Endothelial cell of umbilical vein (primary cell): ENCODE results near the gene SNW1. TPM values are rescaled to one million over a fixed set of nuclear protein-coding genes. Genes with fewer than 3 reads are reported as not detected.

ENCODE experiments used
- BruUV-seq: library from RNA; stranded (reverse); fragments of 400-500 nt; replicated peaks from 2 replicates; lab custom pipeline; 2021; lab: Mats Ljungman, UMichigan
- CTCF ChIA-PET: fragments of 300-600, 350-600 bp; sonication (Branson Sonifier 250); formaldehyde crosslinking; loops from one replicate; lab custom pipeline; 2021; ENCODE audit warnings: antibody characterized with exemption, inconsistent platforms; lab: Charles Lee
- POLR2A ChIA-PET: fragments of 300-600, 350-600 bp; sonication (Branson Sonifier 250); formaldehyde crosslinking; loops from one replicate; lab custom pipeline; 2021; ENCODE audit warnings: antibody characterized with exemption, inconsistent platforms; lab: Charles Lee
- DNase-seq: peaks from one replicate; pipeline ENCODE4 v3.0.0-alpha.2; 2011; ENCODE audit warnings: low read depth, low spot score
- FAIRE-seq: peaks from 2 replicates; lab custom pipeline; 2011; peaks lifted over from hg19 to GRCh38; lab: Jason Lieb, UNC
- H2AFZ ChIP-seq: 2 replicates; pipeline ENCODE4 v1.6.0; 2012; ENCODE audit warnings: low read depth, low read length, control low read depth, inconsistent platforms
- H3K27ac ChIP-seq: 2 replicates; pipeline ENCODE4 v1.5.1; 2011; ENCODE audit warnings: low read depth, mild to moderate bottlenecking, control low read depth, low read length, moderate library complexity; ENCODE audit not compliant: insufficient read depth
- H3K27me3 ChIP-seq, 2 experiments: 2 replicates each; pipeline versions ENCODE4 v1.6.0 to v1.6.1; 2011; ENCODE audit warnings: low read length in 2 of 2, mixed read lengths in 1 of 2; ENCODE audit not compliant: control insufficient read depth in 2 of 2, insufficient read depth in 2 of 2
- H3K36me3 ChIP-seq, 2 experiments: 2 replicates in 1 of 2; 3 replicates in 1 of 2; pipeline ENCODE4 v1.5.1; 2011; ENCODE audit warnings: low read length in 2 of 2, mild to moderate bottlenecking in 1 of 2, moderate library complexity in 1 of 2; ENCODE audit not compliant: control insufficient read depth in 2 of 2, insufficient read depth in 2 of 2; ENCODE audit errors: extremely low read depth in 1 of 2
- H3K4me1 ChIP-seq: 3 replicates; pipeline ENCODE4 v1.5.1; 2011; ENCODE audit warnings: mild to moderate bottlenecking, low read length; ENCODE audit not compliant: control insufficient read depth, insufficient read depth; ENCODE audit errors: extremely low read depth
- H3K4me2 ChIP-seq: 2 replicates; pipeline ENCODE4 v1.6.1; 2011; ENCODE audit warnings: low read length, control low read depth, mixed read lengths; ENCODE audit not compliant: insufficient read depth
- H3K4me3 ChIP-seq, 3 experiments: fragments of 200-600 bp in 1 of 3; sonication (generic), shearing (Covaris generic) in 1 of 3; replicated peaks in 1 of 3; 2 replicates each; pipeline ENCODE4 v1.5.1; 2011 to 2016; ENCODE audit warnings: control low read depth in 3 of 3, low read length in 3 of 3, mild to moderate bottlenecking in 2 of 3, inconsistent platforms in 1 of 3, low read depth in 1 of 3, moderate library complexity in 1 of 3; ENCODE audit not compliant: insufficient read depth in 1 of 3
- H3K79me2 ChIP-seq: 2 replicates; pipeline ENCODE4 v1.6.0; 2012; ENCODE audit warnings: low read length, inconsistent platforms; ENCODE audit not compliant: control insufficient read depth, insufficient read depth
- H3K9ac ChIP-seq: replicated peaks from 2 replicates; pipeline ENCODE3; 2011; ENCODE audit warnings: low read length, control low read depth; ENCODE audit not compliant: insufficient read depth; ENCODE audit errors: extremely low read depth
- H3K9me1 ChIP-seq: replicated peaks from 3 replicates; pipeline ENCODE4 v1.6.0; 2011; ENCODE audit warnings: mild to moderate bottlenecking, low read length; ENCODE audit not compliant: control insufficient read depth, insufficient read depth; ENCODE audit errors: extremely low read depth
- H3K9me3 ChIP-seq: replicated peaks from 2 replicates; pipeline ENCODE4 v1.5.1; 2012; ENCODE audit warnings: low read length, inconsistent platforms; ENCODE audit not compliant: control insufficient read depth, insufficient read depth
- H4K20me1 ChIP-seq: replicated peaks from 2 replicates; pipeline ENCODE3; 2011; ENCODE audit warnings: mild to moderate bottlenecking, low read length; ENCODE audit not compliant: control insufficient read depth, insufficient read depth; ENCODE audit errors: extremely low read depth
- EZH2 ChIP-seq: IDR thresholded peaks from 2 replicates; pipeline ENCODE4 v1.6.1; 2012; ENCODE audit warnings: borderline replicate concordance, low read depth, mild to moderate bottlenecking, moderate library complexity, low read length, inconsistent platforms; ENCODE audit not compliant: severe bottlenecking
- FOS ChIP-seq: IDR thresholded peaks from 2 replicates; pipeline ENCODE4 v1.6.1; 2011; ENCODE audit warnings: mild to moderate bottlenecking, low read length, moderate library complexity, borderline replicate concordance; ENCODE audit not compliant: insufficient read depth
- GATA2 ChIP-seq: IDR thresholded peaks from 2 replicates; pipeline ENCODE4 v1.7.0; 2011; ENCODE audit warnings: low read depth, mild to moderate bottlenecking, moderate library complexity, mixed read lengths, low read length; ENCODE audit not compliant: insufficient read length, insufficient read depth
- JUN ChIP-seq: IDR thresholded peaks from 2 replicates; pipeline ENCODE4 v1.6.1; 2011; ENCODE audit warnings: borderline replicate concordance, low read depth; ENCODE audit not compliant: insufficient read length, insufficient read depth
- MYC ChIP-seq: IDR thresholded peaks from one replicate; pipeline ENCODE4 v1.6.1; 2011; ENCODE audit warnings: mild to moderate bottlenecking, low read depth, low read length
- POLR2A ChIP-seq: IDR thresholded peaks from 2 replicates; pipeline ENCODE4 v1.6.1; 2012; ENCODE audit warnings: low read depth, mild to moderate bottlenecking, control low read depth, low read length
- POLR2AphosphoS5 ChIP-seq: IDR thresholded peaks from 2 replicates; pipeline ENCODE4 v1.6.1; 2012; ENCODE audit warnings: low read depth, mild to moderate bottlenecking, control low read depth, low read length, moderate library complexity; ENCODE audit not compliant: insufficient read depth
- dilution Hi-C: fragments of 300-500 bp; cut with MboI; formaldehyde crosslinking; loops from one replicate; pipeline ENCODE4 v1.15.0; 2019; ENCODE audit warnings: low sequenced_read_pairs; ENCODE audit not compliant: extremely low pct_ligation_motif_present
- intact Hi-C: fragments of 100-400 bp; cut with micrococcal nuclease; formaldehyde crosslinking; loops from one replicate; pipeline ENCODE4 v1.10.0; 2022
- polyA plus RNA-seq, 4 experiments: library from polyadenylated mRNA; depleted of rRNA in 3 of 4; stranded (reverse) in 3 of 4; unstranded in 1 of 4; fragments of >200 nt; gene quantifications; 2 replicates each; pipeline versions ENCODE4 v1.2.1 to v1.2.3, GENCODE V29; 2011 to 2012; ENCODE audit warnings: missing spikeins in 1 of 4
- total RNA-seq: library from RNA; stranded (reverse); gene quantifications from 2 replicates; pipeline ENCODE4 v1.2.3, GENCODE V29; 2021
- TF ChIP-seq, protein P1 (sequence below), 2 donors: IDR thresholded peaks; 1 replicate in 1 of 2; 2 replicates in 1 of 2; pipeline ENCODE4 v1.5.1; 2011; ENCODE audit warnings: low read length in 2 of 2, mild to moderate bottlenecking in 2 of 2, moderate library complexity in 2 of 2, control low read depth in 1 of 2, inconsistent platforms in 1 of 2, low read depth in 1 of 2; ENCODE audit not compliant: insufficient read depth in 1 of 2; ENCODE audit errors: extremely low read depth in 1 of 2
- TF ChIP-seq, protein P2 (sequence below): IDR thresholded peaks from 2 replicates; pipeline ENCODE4 v1.6.1; 2011; ENCODE audit not compliant: insufficient read depth, insufficient read length

The SNW1 gene
- total and polyA plus RNA-seq, 2 donors (not counting 3 experiments of a cell fraction or from before 2014, with no cell fraction given), result 14.3 to 104 TPM

- FAIRE-seq, result no peak
- Histone ChIP-seq H3K4me2 (no peak overlapping the region), H3K9me1 (no peaks in the 10 kb centered on the region), H3K4me1 (no peaks in the 10 kb centered on the region), H4K20me1 (peaks cover 2% of the 10 kb centered on the region), H3K4me3 (no peak overlapping the region), H3K27ac (no peak overlapping the region), H2AFZ (no peak overlapping the region), H3K9ac (no peak overlapping the region), H3K36me3 (peaks cover 7 to 12% of the 10 kb centered on the region in 2 experiments), H3K9me3 (no peaks in the 10 kb centered on the region), H3K27me3 (no peaks in the 10 kb centered on the region), H3K79me2 (peaks cover 47% of the 10 kb centered on the region)
- ChIA-PET CTCF (interaction anchor here (0.7 kb wide), 1 partner anchor 36 kb away, joined by 4 read pairs; no protein-coding TSS in a partner anchor), POLR2A (no interaction called here)
- DNase-seq, result no peak
- TF ChIP-seq FOS, result no peak
- TF ChIP-seq, protein P1, sequence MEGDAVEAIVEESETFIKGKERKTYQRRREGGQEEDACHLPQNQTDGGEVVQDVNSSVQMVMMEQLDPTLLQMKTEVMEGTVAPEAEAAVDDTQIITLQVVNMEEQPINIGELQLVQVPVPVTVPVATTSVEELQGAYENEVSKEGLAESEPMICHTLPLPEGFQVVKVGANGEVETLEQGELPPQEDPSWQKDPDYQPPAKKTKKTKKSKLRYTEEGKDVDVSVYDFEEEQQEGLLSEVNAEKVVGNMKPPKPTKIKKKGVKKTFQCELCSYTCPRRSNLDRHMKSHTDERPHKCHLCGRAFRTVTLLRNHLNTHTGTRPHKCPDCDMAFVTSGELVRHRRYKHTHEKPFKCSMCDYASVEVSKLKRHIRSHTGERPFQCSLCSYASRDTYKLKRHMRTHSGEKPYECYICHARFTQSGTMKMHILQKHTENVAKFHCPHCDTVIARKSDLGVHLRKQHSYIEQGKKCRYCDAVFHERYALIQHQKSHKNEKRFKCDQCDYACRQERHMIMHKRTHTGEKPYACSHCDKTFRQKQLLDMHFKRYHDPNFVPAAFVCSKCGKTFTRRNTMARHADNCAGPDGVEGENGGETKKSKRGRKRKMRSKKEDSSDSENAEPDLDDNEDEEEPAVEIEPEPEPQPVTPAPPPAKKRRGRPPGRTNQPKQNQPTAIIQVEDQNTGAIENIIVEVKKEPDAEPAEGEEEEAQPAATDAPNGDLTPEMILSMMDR (IDR thresholded peaks at IDR 0.05; ENCODE audit: extremely low read depth in 1 of 2, insufficient read depth in 1 of 2, low read depth in 1 of 2, low read length in 2 of 2), result no peak
- TF ChIP-seq POLR2AphosphoS5, result no peak
- TF ChIP-seq POLR2A, result no peak
- no peak for TF ChIP-seq MYC
- no peak for TF ChIP-seq EZH2
- no peak for TF ChIP-seq GATA2
- TF ChIP-seq, protein P2, sequence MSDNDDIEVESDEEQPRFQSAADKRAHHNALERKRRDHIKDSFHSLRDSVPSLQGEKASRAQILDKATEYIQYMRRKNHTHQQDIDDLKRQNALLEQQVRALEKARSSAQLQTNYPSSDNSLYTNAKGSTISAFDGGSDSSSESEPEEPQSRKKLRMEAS, result no peak
- no peak for TF ChIP-seq JUN
- dilution Hi-C loops, result no loop called here
- BruUV-seq, result no TSS peak
- intact Hi-C loops, result no loop called here
These were observed 8.0 kb downstream of the SNW1 start for GRCh38 chr14:77752799-77753516.
